Activated CD8-positive, alpha-beta T cell treated with anti-CD3 and anti-CD28 coated beads for 36 hours (primary cell): ENCODE data around the gene NTMT1. TPM values are rescaled to one million over a fixed set of nuclear protein-coding genes. Genes with fewer than 3 reads are reported as not detected.

ENCODE experiments used
- ATAC-seq: fragments of 200-7000 bp; cut with Tn5 transposase; one replicate; pipeline ENCODE4 v1.10.0; 2021; ENCODE audit warnings: mild to moderate bottlenecking, moderate library complexity
- CTCF ChIA-PET: fragments of 350-600 bp; sonication (Branson Sonifier 250); formaldehyde crosslinking; loops from one replicate; lab custom pipeline; 2021; ENCODE audit warnings: antibody characterized with exemption; lab: Charles Lee
- POLR2A ChIA-PET: fragments of 350-600 bp; sonication (Branson Sonifier 250); formaldehyde crosslinking; loops from one replicate; lab custom pipeline; 2021; ENCODE audit warnings: antibody characterized with exemption; lab: Charles Lee
- DNase-seq: peaks from one replicate; pipeline ENCODE4 v3.0.0-alpha.2; 2020
- H3K27ac Mint-ChIP-seq: one replicate; pipeline ENCODE4 v1.8.0; 2021; ENCODE audit warnings: mild to moderate bottlenecking, mixed read lengths
- H3K27me3 Mint-ChIP-seq: one replicate; pipeline ENCODE4 v1.8.0; 2021; ENCODE audit warnings: mixed read lengths
- H3K36me3 Mint-ChIP-seq: one replicate; pipeline ENCODE4 v1.8.0; 2021; ENCODE audit warnings: low read depth, mixed read lengths
- H3K4me1 Mint-ChIP-seq: one replicate; pipeline ENCODE4 v1.8.0; 2021; ENCODE audit warnings: low read depth, mixed read lengths
- H3K4me3 Mint-ChIP-seq: one replicate; pipeline ENCODE4 v1.8.0; 2021; ENCODE audit warnings: mild to moderate bottlenecking, moderate library complexity, mixed read lengths
- H3K9me3 Mint-ChIP-seq: one replicate; pipeline ENCODE4 v1.8.0; 2021; ENCODE audit warnings: mixed read lengths
- intact Hi-C: fragments of 100-400 bp; cut with micrococcal nuclease; formaldehyde crosslinking; loops from one replicate; pipeline ENCODE4 v1.10.0; 2022
- total RNA-seq, 2 experiments: library from RNA; stranded (reverse); gene quantifications; one replicate each; pipeline ENCODE4 v1.2.3, GENCODE V29; 2021
- TF ChIP-seq, protein P1 (sequence below): fragments of 200-600 bp; IDR thresholded peaks from one replicate; pipeline ENCODE4 v1.8.0; 2022; ENCODE audit warnings: antibody characterized with exemption, mild to moderate bottlenecking

Gene NTMT1
- total RNA-seq, 2 experiments from 2014 or later = 69.5 to 74.4 TPM

DNA sequence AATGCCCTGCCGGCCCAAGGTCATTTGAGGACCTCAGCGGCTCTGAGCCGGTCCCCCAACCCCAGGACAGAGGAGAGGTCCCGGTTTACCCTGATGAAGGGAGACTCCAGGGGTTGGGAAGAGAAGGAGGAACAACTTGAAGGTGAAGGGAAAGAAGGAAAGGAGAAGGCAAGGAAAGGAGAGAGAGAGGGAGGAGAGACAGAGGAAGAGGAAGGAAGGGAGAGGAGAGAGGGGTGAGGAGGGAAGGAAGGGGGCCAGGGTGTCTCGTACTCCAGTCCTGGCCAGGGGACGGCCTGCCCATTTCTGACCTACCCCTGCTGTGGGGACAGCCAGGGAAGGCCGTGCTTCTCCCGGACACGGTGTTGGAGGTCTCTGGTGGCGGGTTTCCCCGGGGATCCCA lies 41.4 kb downstream of the NTMT1 start:
- POLR2A ChIA-PET = no interaction called here
- Mint-ChIP-seq H3K27me3 (peaks cover 13% of the 10 kb centered on the region), H3K27ac (no peak overlapping the region), H3K4me1 (peaks cover 7% of the 10 kb centered on the region), H3K4me3 (no peak overlapping the region), H3K36me3 (no peaks in the 10 kb centered on the region), H3K9me3 (no peaks in the 10 kb centered on the region)
- intact Hi-C loops = no loop called here
- CTCF ChIA-PET = interaction anchor here (0.6 to 1.1 kb wide), 2 partner anchors 60 to 70 kb away, joined by 3 to 5 read pairs; no protein-coding TSS in a partner anchor
- no peak for DNase-seq
- ATAC-seq = no peak
- TF ChIP-seq, protein P1, sequence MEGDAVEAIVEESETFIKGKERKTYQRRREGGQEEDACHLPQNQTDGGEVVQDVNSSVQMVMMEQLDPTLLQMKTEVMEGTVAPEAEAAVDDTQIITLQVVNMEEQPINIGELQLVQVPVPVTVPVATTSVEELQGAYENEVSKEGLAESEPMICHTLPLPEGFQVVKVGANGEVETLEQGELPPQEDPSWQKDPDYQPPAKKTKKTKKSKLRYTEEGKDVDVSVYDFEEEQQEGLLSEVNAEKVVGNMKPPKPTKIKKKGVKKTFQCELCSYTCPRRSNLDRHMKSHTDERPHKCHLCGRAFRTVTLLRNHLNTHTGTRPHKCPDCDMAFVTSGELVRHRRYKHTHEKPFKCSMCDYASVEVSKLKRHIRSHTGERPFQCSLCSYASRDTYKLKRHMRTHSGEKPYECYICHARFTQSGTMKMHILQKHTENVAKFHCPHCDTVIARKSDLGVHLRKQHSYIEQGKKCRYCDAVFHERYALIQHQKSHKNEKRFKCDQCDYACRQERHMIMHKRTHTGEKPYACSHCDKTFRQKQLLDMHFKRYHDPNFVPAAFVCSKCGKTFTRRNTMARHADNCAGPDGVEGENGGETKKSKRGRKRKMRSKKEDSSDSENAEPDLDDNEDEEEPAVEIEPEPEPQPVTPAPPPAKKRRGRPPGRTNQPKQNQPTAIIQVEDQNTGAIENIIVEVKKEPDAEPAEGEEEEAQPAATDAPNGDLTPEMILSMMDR = no peak

GRCh38 chr9:129667850-129668249 lies 41.9 kb downstream of the NTMT1 start:
- H3K9me3 Mint-ChIP-seq = no peaks in the 10 kb centered on the region
- no peaks in the 10 kb centered on the region for H3K36me3 Mint-ChIP-seq
- peaks cover 13% of the 10 kb centered on the region for H3K27me3 Mint-ChIP-seq
- TF ChIP-seq, protein P1 = no peak
- ATAC-seq (no peak), DNase-seq (no peak)
- intact Hi-C loops = no loop called here
- CTCF ChIA-PET = interaction anchor here (0.6 to 1.1 kb wide), 2 partner anchors 59 to 70 kb away, joined by 3 to 5 read pairs; no protein-coding TSS in a partner anchor
- no peak overlapping the region for H3K4me3 Mint-ChIP-seq
- H3K27ac Mint-ChIP-seq = no peak overlapping the region
- peaks cover 7% of the 10 kb centered on the region for H3K4me1 Mint-ChIP-seq
- POLR2A ChIA-PET = no interaction called here

GRCh38 chr9:129669141-129669718 lies 43.3 kb downstream of the NTMT1 start:
- peaks cover 11% of the 10 kb centered on the region for H3K27me3 Mint-ChIP-seq
- DNase-seq = no peak
- H3K9me3 Mint-ChIP-seq = no peaks in the 10 kb centered on the region
- no peak for ATAC-seq
- no peaks in the 10 kb centered on the region for H3K36me3 Mint-ChIP-seq
- no peak overlapping the region for H3K4me3 Mint-ChIP-seq
- no peak overlapping the region for H3K27ac Mint-ChIP-seq
- POLR2A ChIA-PET = no interaction called here
- TF ChIP-seq, protein P1 = no peak
- peaks cover 7% of the 10 kb centered on the region for H3K4me1 Mint-ChIP-seq
- intact Hi-C loops = no loop called here
- CTCF ChIA-PET = no interaction called here

DNA sequence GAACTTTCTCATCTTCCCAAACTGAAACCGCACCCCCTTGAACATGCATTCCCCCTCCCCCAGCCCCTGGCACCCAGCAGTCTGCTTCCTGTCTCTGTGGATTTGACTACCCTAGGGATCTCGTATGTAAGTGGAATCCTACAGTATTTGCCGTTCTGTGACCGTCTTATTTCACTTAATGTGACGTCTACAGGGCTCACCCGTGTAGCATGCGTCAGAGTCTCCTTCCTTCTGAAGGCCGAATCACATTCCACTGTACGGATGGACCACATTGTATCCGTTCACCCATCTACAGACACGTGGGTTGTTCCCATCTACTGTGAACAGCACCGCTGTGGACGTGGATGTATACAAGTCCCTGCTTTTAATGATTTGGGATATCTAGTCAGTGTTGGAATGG lies 44.0 kb downstream of the NTMT1 start:
- Mint-ChIP-seq H3K9me3 (no peaks in the 10 kb centered on the region), H3K36me3 (no peaks in the 10 kb centered on the region), H3K4me3 (no peak overlapping the region), H3K4me1 (peaks cover 6% of the 10 kb centered on the region), H3K27ac (no peak overlapping the region), H3K27me3 (peaks cover 8% of the 10 kb centered on the region)
- intact Hi-C loops = no loop called here
- TF ChIP-seq, protein P1 = no peak
- DNase-seq (no peak), ATAC-seq (no peak)
- POLR2A ChIA-PET = no interaction called here
- CTCF ChIA-PET = no interaction called here

GRCh38 chr9:129671065-129671464 lies 45.1 kb downstream of the NTMT1 start:
- Mint-ChIP-seq H3K27ac (no peak overlapping the region), H3K27me3 (peaks cover 8% of the 10 kb centered on the region), H3K4me3 (no peak overlapping the region), H3K9me3 (no peaks in the 10 kb centered on the region), H3K4me1 (no peaks in the 10 kb centered on the region), H3K36me3 (no peaks in the 10 kb centered on the region)
- DNase-seq (no peak), ATAC-seq (no peak)
- intact Hi-C loops = no loop called here
- POLR2A ChIA-PET = no interaction called here
- CTCF ChIA-PET = no interaction called here
- TF ChIP-seq, protein P1 = no peak
